HUES6 (cell line): ENCODE results near the gene MST1.
A peak's percentile ranks its signal among the peaks of the same experiment; 100 is the strongest.

ENCODE experiments used
- H3K27ac ChIP-seq: 2 replicates; pipeline ENCODE4 v1.7.0; 2013; ENCODE audit warnings: low read depth, mild to moderate bottlenecking, low read length, inconsistent platforms
- H3K27me3 ChIP-seq: 2 replicates; pipeline ENCODE4 v1.6.1; 2013; ENCODE audit warnings: low read length; ENCODE audit not compliant: control insufficient read depth, insufficient read depth
- H3K36me3 ChIP-seq: 2 replicates; pipeline ENCODE4 v1.6.1; 2013; ENCODE audit warnings: low read length; ENCODE audit not compliant: control insufficient read depth, insufficient read depth
- H3K4me1 ChIP-seq: 2 replicates; pipeline ENCODE4 v1.6.1; 2013; ENCODE audit warnings: low read length; ENCODE audit not compliant: control insufficient read depth, insufficient read depth
- H3K4me3 ChIP-seq: 2 replicates; pipeline ENCODE4 v1.5.1; 2013; ENCODE audit warnings: low read depth, low read length
- H3K9ac ChIP-seq: one replicate; pipeline ENCODE4 v1.6.1; 2013; ENCODE audit warnings: mild to moderate bottlenecking, low read length
- H3K9me3 ChIP-seq: 2 replicates; pipeline ENCODE4 v1.6.1; 2013; ENCODE audit warnings: low read depth, low read length; ENCODE audit not compliant: control insufficient read depth, insufficient read depth

MST1 gene

GRCh38 chr3:49723628-49724551, 34.6 kb upstream of the MST1 start, which contains the start of gene GMPPB:
TSS of gene GMPPB (minus strand) at chr3:49723951. CDS start at chr3:49723726, 225 bp downstream.
- peak within 1 kb of the TSS; percentile 74 for H3K27ac ChIP-seq
- peaks cover 46% of the 10 kb centered on the region for H3K36me3 ChIP-seq

GRCh38 chr3:49723296-49723627, 34.0 kb upstream of the MST1 start:
- H3K4me3 ChIP-seq = peak overlapping the region; percentile 97
- H3K27ac ChIP-seq = peak overlapping the region; percentile 74; the same call in 1 of the 2 replicates
- H3K36me3 ChIP-seq = peaks cover 46% of the 10 kb centered on the region
- peak overlapping the region; percentile 93 for H3K9ac ChIP-seq
- peaks cover 15% of the 10 kb centered on the region for H3K4me1 ChIP-seq
- no peaks in the 10 kb centered on the region for H3K27me3 ChIP-seq
- no peaks in the 10 kb centered on the region for H3K9me3 ChIP-seq

More at GRCh38 chr3:49723628-49724551, 34.6 kb upstream of the MST1 start, which contains the start of gene GMPPB:
- Histone ChIP-seq H3K4me3 (peak within 1 kb of the TSS; percentile 97), H3K9ac (peak within 1 kb of the TSS; percentile 93), H3K9me3 (no peaks in the 10 kb centered on the region), H3K27me3 (no peaks in the 10 kb centered on the region), H3K4me1 (peaks cover 10% of the 10 kb centered on the region; the same call in 1 of the 2 replicates)

- peaks cover 18% of the 10 kb centered on the region for H3K4me1 ChIP-seq
- H3K9me3 ChIP-seq = no peaks in the 10 kb centered on the region
- H3K27me3 ChIP-seq = no peaks in the 10 kb centered on the region
- peak overlapping the region; percentile 93 for H3K9ac ChIP-seq
- peak overlapping the region; percentile 97 for H3K4me3 ChIP-seq
- H3K27ac ChIP-seq = no peak overlapping the region
- peaks cover 42% of the 10 kb centered on the region for H3K36me3 ChIP-seq
These were observed 33.6 kb upstream of the MST1 start for GRCh38 chr3:49722896-49723295.

- Histone ChIP-seq H3K4me3 (peak overlapping the region; percentile 97; the same call in 1 of the 2 replicates), H3K27ac (no peak overlapping the region), H3K9ac (peak overlapping the region; percentile 93)
These were observed 32.9 kb upstream of the MST1 start for GRCh38 chr3:49721896-49722781.

GRCh38 chr3:49721596-49721895, 32.3 kb upstream of the MST1 start:
- peaks cover 20% of the 10 kb centered on the region for H3K4me1 ChIP-seq
- H3K4me3 ChIP-seq = no peak overlapping the region
- H3K36me3 ChIP-seq = peaks cover 29% of the 10 kb centered on the region
- H3K9me3 ChIP-seq = no peaks in the 10 kb centered on the region
- no peak overlapping the region for H3K27ac ChIP-seq
- H3K27me3 ChIP-seq = no peaks in the 10 kb centered on the region
- H3K9ac ChIP-seq = no peak overlapping the region

More at GRCh38 chr3:49721896-49722781, 32.9 kb upstream of the MST1 start:
- Histone ChIP-seq H3K36me3 (peaks cover 35% of the 10 kb centered on the region), H3K9me3 (no peaks in the 10 kb centered on the region), H3K4me1 (peaks cover 20% of the 10 kb centered on the region), H3K27me3 (no peaks in the 10 kb centered on the region)

GRCh38 chr3:49720855-49721595, 31.8 kb upstream of the MST1 start:
- Histone ChIP-seq H3K36me3 (peaks cover 34% of the 10 kb centered on the region), H3K9me3 (no peaks in the 10 kb centered on the region), H3K9ac (no peak overlapping the region), H3K4me1 (peaks cover 20% of the 10 kb centered on the region), H3K4me3 (no peak overlapping the region), H3K27me3 (no peaks in the 10 kb centered on the region), H3K27ac (no peak overlapping the region)

- peaks cover 15% of the 10 kb centered on the region for H3K4me1 ChIP-seq
- no peaks in the 10 kb centered on the region for H3K9me3 ChIP-seq
- no peaks in the 10 kb centered on the region for H3K27me3 ChIP-seq
- peaks cover 36% of the 10 kb centered on the region for H3K36me3 ChIP-seq
- peak within 1 kb of the TSS; percentile 62 for H3K9ac ChIP-seq
- no peak within 1 kb of the TSS for H3K27ac ChIP-seq
- peak within 1 kb of the TSS; percentile 77 for H3K4me3 ChIP-seq
These were observed 30.1 kb upstream of the MST1 start, which contains the start of gene AMIGO3 for GRCh38 chr3:49719214-49719884. TSS of gene AMIGO3 (minus strand) at chr3:49719684. CDS start at chr3:49719465, 219 bp downstream.

GRCh38 chr3:49718858-49719213, 29.6 kb upstream of the MST1 start:
- no peaks in the 10 kb centered on the region for H3K9me3 ChIP-seq
- H3K4me1 ChIP-seq = peaks cover 15% of the 10 kb centered on the region
- peaks cover 36% of the 10 kb centered on the region for H3K36me3 ChIP-seq
- H3K4me3 ChIP-seq = peak overlapping the region; percentile 77
- H3K9ac ChIP-seq = peak overlapping the region; percentile 62
- no peak overlapping the region for H3K27ac ChIP-seq
- no peaks in the 10 kb centered on the region for H3K27me3 ChIP-seq

GRCh38 chr3:49717959-49718857, 28.9 kb upstream of the MST1 start:
- Histone ChIP-seq H3K36me3 (peaks cover 36% of the 10 kb centered on the region), H3K4me3 (peak overlapping the region; percentile 77)

More at GRCh38 chr3:49717959-49718857, 28.9 kb upstream of the MST1 start:
- peaks cover 15% of the 10 kb centered on the region for H3K4me1 ChIP-seq
- H3K27me3 ChIP-seq = no peaks in the 10 kb centered on the region
- no peak overlapping the region for H3K27ac ChIP-seq
- peak overlapping the region; percentile 62 for H3K9ac ChIP-seq
- no peaks in the 10 kb centered on the region for H3K9me3 ChIP-seq
